BJ (cell line): Measurements from ENCODE around the gene DLGAP1. TPM values are rescaled to one million over a fixed set of nuclear protein-coding genes. Genes with fewer than 3 reads are reported as not detected.

Experiments used
- CTCF ChIA-PET: fragments of 350-600 bp; formaldehyde crosslinking; extraction: SDS; loops from one replicate; lab custom pipeline; 2021; ENCODE audit warnings: antibody characterized with exemption, inconsistent platforms; lab: Yijun Ruan, JAX
- POLR2A ChIA-PET: fragments of 300-600 bp; sonication (Branson Sonifier 250); formaldehyde crosslinking; extraction: SDS; loops from one replicate; lab custom pipeline; 2021; ENCODE audit warnings: antibody characterized with exemption; lab: Charles Lee
- DNase-seq: peaks from one replicate; pipeline ENCODE4 v3.0.0-alpha.2; 2011; ENCODE audit warnings: low read depth
- H3K27me3 ChIP-seq: 2 replicates; pipeline ENCODE4 v1.6.0; 2011; ENCODE audit warnings: low read length; ENCODE audit not compliant: control insufficient read depth, insufficient read depth
- H3K36me3 ChIP-seq: 2 replicates; pipeline ENCODE4 v1.5.1; 2011; ENCODE audit warnings: low read length; ENCODE audit not compliant: control insufficient read depth, insufficient read depth
- H3K4me3 ChIP-seq: 2 replicates; pipeline ENCODE4 v1.5.1; 2011; ENCODE audit warnings: low read depth, mild to moderate bottlenecking, control low read depth, low read length
- polyA plus RNA-seq: library from polyadenylated mRNA; depleted of rRNA; stranded (reverse); fragments of >200 nt; gene quantifications from 2 replicates; pipeline ENCODE4 v1.2.3, GENCODE V29; 2011
- TF ChIP-seq, protein P1 (sequence below): IDR thresholded peaks from 2 replicates; pipeline ENCODE4 v1.5.1; 2011; ENCODE audit warnings: low read depth, mild to moderate bottlenecking, control low read depth, inconsistent platforms, low read length, moderate library complexity; ENCODE audit not compliant: insufficient read depth

Gene DLGAP1
- polyA plus RNA-seq, 1 experiment, result 0.02 TPM

- Histone ChIP-seq H3K27me3 (no peaks in the 10 kb centered on the region), H3K4me3 (no peak overlapping the region), H3K36me3 (no peaks in the 10 kb centered on the region)
- POLR2A ChIA-PET, result interaction anchor here (0.6 kb wide), 1 partner anchor 9 kb away, joined by 3 read pairs; no protein-coding TSS in a partner anchor
- TF ChIP-seq, protein P1, sequence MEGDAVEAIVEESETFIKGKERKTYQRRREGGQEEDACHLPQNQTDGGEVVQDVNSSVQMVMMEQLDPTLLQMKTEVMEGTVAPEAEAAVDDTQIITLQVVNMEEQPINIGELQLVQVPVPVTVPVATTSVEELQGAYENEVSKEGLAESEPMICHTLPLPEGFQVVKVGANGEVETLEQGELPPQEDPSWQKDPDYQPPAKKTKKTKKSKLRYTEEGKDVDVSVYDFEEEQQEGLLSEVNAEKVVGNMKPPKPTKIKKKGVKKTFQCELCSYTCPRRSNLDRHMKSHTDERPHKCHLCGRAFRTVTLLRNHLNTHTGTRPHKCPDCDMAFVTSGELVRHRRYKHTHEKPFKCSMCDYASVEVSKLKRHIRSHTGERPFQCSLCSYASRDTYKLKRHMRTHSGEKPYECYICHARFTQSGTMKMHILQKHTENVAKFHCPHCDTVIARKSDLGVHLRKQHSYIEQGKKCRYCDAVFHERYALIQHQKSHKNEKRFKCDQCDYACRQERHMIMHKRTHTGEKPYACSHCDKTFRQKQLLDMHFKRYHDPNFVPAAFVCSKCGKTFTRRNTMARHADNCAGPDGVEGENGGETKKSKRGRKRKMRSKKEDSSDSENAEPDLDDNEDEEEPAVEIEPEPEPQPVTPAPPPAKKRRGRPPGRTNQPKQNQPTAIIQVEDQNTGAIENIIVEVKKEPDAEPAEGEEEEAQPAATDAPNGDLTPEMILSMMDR, result peak; percentile 89
- no peak for DNase-seq
- CTCF ChIA-PET, result interaction anchor here (0.5 to 3.4 kb wide), 46 partner anchors 9 to 713 kb away, joined by 3 to 76 read pairs (median 4); no protein-coding TSS in a partner anchor
These were observed 459.5 kb downstream of the DLGAP1 start for GRCh38 chr18:3995476-3996102.

GRCh38 chr18:3993941-3994687 lies 461.0 kb downstream of the DLGAP1 start:
- DNase-seq, result no peak
- TF ChIP-seq, protein P1, result no peak
- CTCF ChIA-PET, result interaction anchor here (1.0 to 3.4 kb wide), 18 partner anchors 8 to 294 kb away, joined by 3 to 76 read pairs (median 10); no protein-coding TSS in a partner anchor
- H3K4me3 ChIP-seq, result no peak overlapping the region
- H3K27me3 ChIP-seq, result no peaks in the 10 kb centered on the region
- no peaks in the 10 kb centered on the region for H3K36me3 ChIP-seq
- POLR2A ChIA-PET, result no interaction called here

DNA sequence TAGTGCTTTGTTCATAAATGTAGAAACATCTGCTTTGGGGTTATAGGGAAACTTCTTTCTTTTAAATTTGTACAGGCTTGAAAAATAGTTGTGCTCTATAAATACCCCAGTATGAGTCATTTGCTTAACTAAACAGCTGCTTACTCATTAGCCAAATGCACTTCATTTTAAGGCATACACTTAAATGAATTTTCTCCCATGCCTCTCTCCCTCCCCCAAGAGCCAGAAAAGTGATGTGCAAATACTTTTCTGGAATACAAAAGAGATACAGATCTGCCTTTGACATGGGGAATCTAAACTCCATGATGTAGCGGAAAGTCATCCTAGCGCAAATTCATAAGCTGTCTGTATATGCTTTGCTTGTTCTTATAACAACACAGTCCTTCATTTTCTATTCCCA lies 469.4 kb downstream of the DLGAP1 start:
- peak; percentile 72 for DNase-seq
- no peaks in the 10 kb centered on the region for H3K27me3 ChIP-seq
- no peaks in the 10 kb centered on the region for H3K36me3 ChIP-seq
- H3K4me3 ChIP-seq, result no peak overlapping the region
- TF ChIP-seq, protein P1, result no peak
- ChIA-PET POLR2A (no interaction called here), CTCF (interaction anchor here (0.7 to 5.0 kb wide), 7 partner anchors 9 to 214 kb away, joined by 3 to 38 read pairs (median 4); no protein-coding TSS in a partner anchor)

DNA sequence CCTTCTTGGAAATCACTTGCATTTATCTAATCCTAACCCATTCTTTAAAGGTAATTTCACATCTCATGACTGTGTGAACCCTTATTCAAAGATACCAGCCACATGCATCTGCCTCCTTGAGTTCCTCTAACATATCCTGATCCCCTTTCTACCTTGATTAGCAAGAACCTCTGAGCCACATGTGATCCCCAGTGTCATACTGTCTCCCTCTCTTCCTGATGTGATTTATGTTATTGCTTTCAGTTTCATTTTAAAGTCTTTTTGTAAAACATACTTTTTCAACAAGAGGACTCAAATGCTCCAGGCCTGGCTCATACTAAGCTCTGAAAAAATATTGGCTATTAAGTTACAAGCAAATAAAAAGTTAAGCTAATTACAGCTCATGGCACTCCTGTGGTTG lies 470.1 kb downstream of the DLGAP1 start:
- no peaks in the 10 kb centered on the region for H3K27me3 ChIP-seq
- H3K4me3 ChIP-seq, result no peak overlapping the region
- H3K36me3 ChIP-seq, result no peaks in the 10 kb centered on the region
- POLR2A ChIA-PET, result no interaction called here
- TF ChIP-seq, protein P1, result no peak
- CTCF ChIA-PET, result interaction anchor here (0.7 to 5.0 kb wide), 7 partner anchors 8 to 214 kb away, joined by 3 to 38 read pairs (median 4); no protein-coding TSS in a partner anchor
- DNase-seq, result no peak

- H3K4me3 ChIP-seq, result no peak overlapping the region
- CTCF ChIA-PET, result interaction anchor here (1.9 to 5.0 kb wide), 3 partner anchors 11 to 213 kb away, joined by 5 to 38 read pairs (median 11); no protein-coding TSS in a partner anchor
These were observed 470.8 kb downstream of the DLGAP1 start for GRCh38 chr18:3984163-3984757.

More at GRCh38 chr18:3984163-3984757, 470.8 kb downstream of the DLGAP1 start:
- POLR2A ChIA-PET, result no interaction called here
- TF ChIP-seq, protein P1, result no peak
- H3K36me3 ChIP-seq, result no peaks in the 10 kb centered on the region
- no peaks in the 10 kb centered on the region for H3K27me3 ChIP-seq
- DNase-seq, result no peak
